GM19372 (cell line): ENCODE measurements around the gene CDH6.

Source experiments
- ATAC-seq: cut with Tn5 transposase; IDR thresholded peaks from one replicate; pipeline ENCODE4 v1.9.1; 2021; ENCODE audit warnings: mild to moderate bottlenecking, low read depth, moderate library complexity; ENCODE audit not compliant: unreplicated experiment

The CDH6 gene

GRCh38 chr5:31244921-31245320 lies 51.4 kb downstream of the CDH6 start:
- no peak for ATAC-seq

- no peak for ATAC-seq
These were observed 53.9 kb downstream of the CDH6 start for GRCh38 chr5:31247381-31247780.

GRCh38 chr5:31250201-31250600 lies 56.7 kb downstream of the CDH6 start:
- no peak for ATAC-seq

GRCh38 chr5:31251032-31251431 lies 57.5 kb downstream of the CDH6 start:
- ATAC-seq = no peak

- no peak for ATAC-seq
These were observed 61.6 kb downstream of the CDH6 start for GRCh38 chr5:31255041-31255440.

- no peak for ATAC-seq
These were observed 74.8 kb downstream of the CDH6 start for GRCh38 chr5:31268256-31268655.

- no peak for ATAC-seq
These were observed 75.2 kb downstream of the CDH6 start for GRCh38 chr5:31268686-31269085.

- ATAC-seq = no peak
These were observed 75.8 kb downstream of the CDH6 start for GRCh38 chr5:31269259-31269658.

GRCh38 chr5:31270396-31270795 lies 76.9 kb downstream of the CDH6 start:
- no peak for ATAC-seq

GRCh38 chr5:31271567-31271966 lies 78.1 kb downstream of the CDH6 start:
- ATAC-seq = no peak

GRCh38 chr5:31273161-31273560 lies 79.7 kb downstream of the CDH6 start:
- ATAC-seq = no peak

- ATAC-seq = peak; percentile 60
These were observed 80.3 kb downstream of the CDH6 start for GRCh38 chr5:31273631-31274378.

GRCh38 chr5:31280210-31280609 lies 86.7 kb downstream of the CDH6 start:
- ATAC-seq = no peak

- no peak for ATAC-seq
These were observed 89.8 kb downstream of the CDH6 start for GRCh38 chr5:31283326-31283725.

GRCh38 chr5:31285025-31285424 lies 91.5 kb downstream of the CDH6 start:
- no peak for ATAC-seq

GRCh38 chr5:31287985-31288384 lies 94.5 kb downstream of the CDH6 start:
- no peak for ATAC-seq

- no peak for ATAC-seq
These were observed 95.9 kb downstream of the CDH6 start for GRCh38 chr5:31289429-31289828.

- ATAC-seq = no peak
These were observed 97.9 kb downstream of the CDH6 start for GRCh38 chr5:31291323-31291854.

- no peak for ATAC-seq
These were observed 107.0 kb downstream of the CDH6 start for GRCh38 chr5:31300501-31300900.

GRCh38 chr5:31301833-31302232 lies 108.3 kb downstream of the CDH6 start:
- no peak for ATAC-seq

- ATAC-seq = no peak
These were observed 110.2 kb downstream of the CDH6 start for GRCh38 chr5:31303688-31304087.

- ATAC-seq = no peak
These were observed 124.2 kb downstream of the CDH6 start for GRCh38 chr5:31317665-31318064.
